Measurements from ENCODE around the gene CEP78.

- TF ChIP-seq CTCF (IDR thresholded peaks at IDR 0.05), result no peak
- TF ChIP-seq POLR2A (IDR thresholded peaks at IDR 0.05), result no peak
- no peak for TF ChIP-seq EP300 (IDR thresholded peaks at IDR 0.05)
Measured at GRCh38 chr9:78296893-78297671, 61.2 kb downstream of the CEP78 start, which contains the start of gene PSAT1.
